GM21717 (cell line): ENCODE results near the gene VWC2.
A peak's percentile ranks its signal among the peaks of the same experiment; 100 is the strongest.
"Not testable (repeated sequence)": the region's sequence is repeated elsewhere in the genome, so short reads cannot be mapped to it uniquely, and the experiment has no call there.

Source experiments
- ATAC-seq: cut with Tn5 transposase; IDR thresholded peaks from one replicate; pipeline ENCODE4 v1.9.1; 2021; ENCODE audit warnings: mild to moderate bottlenecking, moderate library complexity; ENCODE audit not compliant: unreplicated experiment

The VWC2 gene

GRCh38 chr7:49848211-49848841 is 74.9 kb downstream of the VWC2 start:
- no peak for ATAC-seq

- no peak for ATAC-seq
Measured at GRCh38 chr7:49850921-49851613, 77.6 kb downstream of the VWC2 start.

- not testable (repeated sequence) for ATAC-seq
Measured at GRCh38 chr7:49851614-49851934, 78.1 kb downstream of the VWC2 start.

- peak; percentile 64 for ATAC-seq
Measured at GRCh38 chr7:49852619-49853462, 79.4 kb downstream of the VWC2 start.

- ATAC-seq = no peak
Measured at GRCh38 chr7:49855281-49855980, 82.0 kb downstream of the VWC2 start.

- ATAC-seq = no peak
Measured at GRCh38 chr7:49860293-49860692, 86.9 kb downstream of the VWC2 start.

GRCh38 chr7:49866076-49866735 is 92.8 kb downstream of the VWC2 start:
- no peak for ATAC-seq

GRCh38 chr7:49866910-49867309 is 93.5 kb downstream of the VWC2 start:
- ATAC-seq = no peak

GRCh38 chr7:49873420-49873819 is 100.0 kb downstream of the VWC2 start:
- no peak for ATAC-seq

GRCh38 chr7:49875336-49875735 is 101.9 kb downstream of the VWC2 start:
- ATAC-seq = no peak

GRCh38 chr7:49876202-49876601 is 102.8 kb downstream of the VWC2 start:
- ATAC-seq = no peak

- ATAC-seq = no peak
Measured at GRCh38 chr7:49878089-49878488, 104.7 kb downstream of the VWC2 start.

GRCh38 chr7:49878627-49879026 is 105.2 kb downstream of the VWC2 start:
- no peak for ATAC-seq

- no peak for ATAC-seq
Measured at GRCh38 chr7:49883933-49884332, 110.5 kb downstream of the VWC2 start.

- ATAC-seq = peak; percentile 55
Measured at GRCh38 chr7:49885593-49886285, 112.3 kb downstream of the VWC2 start.

- no peak for ATAC-seq
Measured at GRCh38 chr7:49892481-49892880, 119.0 kb downstream of the VWC2 start.

- no peak for ATAC-seq
Measured at GRCh38 chr7:49893131-49893530, 119.7 kb downstream of the VWC2 start.

GRCh38 chr7:49894543-49894942 is 121.1 kb downstream of the VWC2 start:
- no peak for ATAC-seq

- no peak for ATAC-seq
Measured at GRCh38 chr7:49911909-49912308, 138.5 kb downstream of the VWC2 start.

- no peak for ATAC-seq
Measured at GRCh38 chr7:49926720-49927119, 153.3 kb downstream of the VWC2 start.
